Stimulated activated naive CD4-positive, alpha-beta T cell treated with Interleukin-2 at 50 U/mL for 16 hours (primary cell): ENCODE measurements around the gene DOCK3.
"Not testable (repeated sequence)": the region's sequence is repeated elsewhere in the genome, so short reads cannot be mapped to it uniquely, and the experiment has no call there.

Experiments used
- DNase-seq: peaks from one replicate; lab custom pipeline; 2025; lab: John Stamatoyannopoulos, UW

The DOCK3 gene

DNA sequence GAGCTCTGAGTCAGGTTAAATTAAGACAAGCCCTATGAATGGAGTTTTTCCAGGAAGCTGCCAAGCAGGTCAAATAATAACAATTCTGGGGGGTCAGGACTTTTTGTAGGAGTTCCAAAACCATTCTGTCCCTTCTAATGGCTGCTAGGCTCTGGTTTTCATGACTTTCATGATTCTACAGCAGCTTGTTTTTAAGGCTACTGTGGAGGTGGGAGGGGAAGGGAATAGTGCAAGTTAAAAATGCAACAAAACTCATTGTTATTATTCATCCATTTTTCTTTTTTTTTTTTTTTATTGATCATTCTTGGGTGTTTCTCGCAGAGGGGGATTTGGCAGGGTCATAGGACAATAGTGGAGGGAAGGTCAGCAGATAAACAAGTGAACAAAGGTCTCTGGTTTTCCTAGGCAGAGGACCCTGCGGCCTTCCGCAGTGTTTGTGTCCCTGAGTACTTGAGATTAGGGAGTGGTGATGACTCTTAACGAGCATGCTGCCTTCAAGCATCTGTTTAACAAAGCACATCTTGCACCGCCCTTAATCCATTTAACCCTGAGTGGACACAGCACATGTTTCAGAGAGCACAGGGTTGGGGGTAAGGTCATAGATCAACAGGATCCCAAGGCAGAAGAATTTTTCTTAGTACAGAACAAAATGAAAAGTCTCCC lies 633.3 kb downstream of the DOCK3 start:
- DNase-seq: not testable (repeated sequence)

DNA sequence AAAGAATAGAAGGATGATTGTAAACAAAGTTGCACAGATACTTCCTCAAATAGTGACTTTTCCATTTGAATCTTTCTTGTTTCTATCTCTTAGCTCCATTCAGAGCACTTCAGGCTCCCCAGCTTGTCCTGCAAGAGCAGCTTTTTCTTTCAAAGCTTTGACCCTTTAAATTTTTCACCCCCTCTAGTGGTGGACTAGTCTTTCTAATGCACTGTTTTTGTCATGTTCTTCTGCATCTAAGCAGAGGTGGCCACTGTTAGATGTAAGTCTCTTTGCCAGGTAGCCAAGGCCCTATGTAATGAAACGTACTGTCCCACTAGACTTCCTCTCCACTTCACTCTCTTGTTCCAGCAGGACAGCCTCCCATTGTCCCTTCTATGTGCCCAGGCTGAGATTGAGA lies 636.3 kb downstream of the DOCK3 start:
- DNase-seq: no peak

DNA sequence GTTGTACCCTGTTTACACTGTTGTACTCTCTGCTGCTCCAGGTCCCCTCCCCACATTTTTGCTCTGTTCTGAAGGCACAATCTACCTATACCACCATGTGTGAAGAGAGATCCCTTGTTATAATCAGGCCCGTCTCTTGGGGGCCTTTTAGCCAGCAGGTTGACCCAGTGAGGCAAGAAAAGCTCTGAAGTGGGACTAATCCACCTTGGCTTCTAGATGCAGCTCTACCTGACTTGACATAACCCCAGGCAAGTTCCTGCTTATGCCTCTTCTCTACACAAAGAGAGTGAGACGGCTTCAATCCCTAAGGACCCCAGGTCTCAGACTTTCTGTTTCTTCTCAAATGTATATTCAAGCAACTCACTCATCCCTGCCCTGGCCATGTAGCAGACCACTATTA lies 653.5 kb downstream of the DOCK3 start:
- no peak for DNase-seq

DNA sequence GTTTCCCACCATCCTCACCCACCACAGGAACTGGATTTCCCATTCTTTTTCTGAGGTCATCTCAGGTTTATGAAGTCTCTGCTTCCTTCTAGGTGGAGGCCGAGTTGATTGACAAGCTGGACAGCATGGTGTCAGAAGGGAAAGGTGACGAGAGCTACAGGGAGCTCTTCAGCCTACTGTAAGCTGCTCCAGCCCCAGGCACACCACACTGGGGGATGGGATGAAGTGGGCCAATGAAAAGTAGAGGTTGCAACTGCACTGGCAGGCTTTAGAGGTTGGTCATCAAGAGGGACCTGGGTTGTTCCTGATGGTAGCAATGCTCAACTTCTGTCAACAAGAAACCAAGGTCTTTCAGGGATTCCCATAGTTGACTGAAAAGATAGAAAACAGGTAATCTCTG lies 655.3 kb downstream of the DOCK3 start:
- DNase-seq: no peak

DNA sequence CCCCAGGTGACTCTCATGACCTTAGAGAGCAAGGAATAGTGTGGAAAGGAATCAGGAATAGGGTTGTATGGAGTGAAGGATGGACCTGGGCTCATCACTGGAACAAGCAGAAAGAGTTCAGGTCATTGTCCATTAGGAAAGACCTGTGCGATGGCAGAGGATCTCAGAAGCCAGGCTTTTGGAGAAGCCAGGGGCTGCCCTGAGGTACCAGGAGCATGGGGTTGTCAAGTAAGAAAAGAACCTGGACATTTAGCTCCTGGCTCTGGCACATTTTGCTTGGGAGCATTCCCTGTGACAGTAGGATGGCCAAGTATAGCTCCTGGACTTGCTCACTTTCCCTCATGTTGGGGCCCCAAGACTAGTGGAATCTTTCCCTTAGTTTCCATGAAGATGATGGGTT lies 657.4 kb downstream of the DOCK3 start:
- DNase-seq: no peak

DNA sequence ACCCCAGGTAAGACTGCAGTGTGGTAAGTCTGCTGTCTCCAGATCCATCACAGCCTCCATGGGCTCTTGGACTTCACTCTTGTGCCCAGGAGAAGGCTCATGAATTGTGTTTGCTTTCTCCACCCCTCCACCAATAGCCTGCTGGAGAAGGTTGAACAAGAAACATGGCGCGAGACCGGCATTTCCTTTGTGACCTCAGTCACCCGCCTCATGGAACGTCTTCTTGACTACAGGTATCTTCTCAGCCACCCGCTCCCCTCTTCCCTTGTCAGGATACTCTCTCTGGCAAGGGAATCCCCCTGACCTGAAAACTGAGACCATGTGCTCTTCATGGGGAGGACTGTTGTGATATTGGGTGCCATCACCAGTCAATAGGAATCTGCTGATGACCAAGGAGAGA lies 658.3 kb downstream of the DOCK3 start:
- no peak for DNase-seq

DNA sequence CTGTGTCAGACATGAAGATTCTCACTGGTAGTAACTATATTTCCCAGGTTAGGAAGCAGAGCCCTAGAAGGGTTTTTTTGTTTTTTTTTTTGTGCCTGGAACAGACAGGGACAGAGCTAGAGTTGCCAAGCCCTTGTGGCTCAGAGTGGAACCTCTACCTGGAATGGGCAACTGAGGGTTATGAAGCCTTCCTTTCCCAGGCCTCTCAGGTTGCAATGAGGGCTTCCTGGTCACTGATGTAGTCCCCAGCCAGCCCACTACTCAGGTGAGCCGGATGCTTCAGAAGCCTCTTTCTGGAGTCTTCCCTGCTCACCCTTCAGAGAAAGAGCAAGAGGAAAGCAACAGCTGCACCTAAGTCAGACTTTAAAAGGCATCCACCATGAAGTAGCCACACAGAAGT lies 661.5 kb downstream of the DOCK3 start:
- no peak for DNase-seq

DNA sequence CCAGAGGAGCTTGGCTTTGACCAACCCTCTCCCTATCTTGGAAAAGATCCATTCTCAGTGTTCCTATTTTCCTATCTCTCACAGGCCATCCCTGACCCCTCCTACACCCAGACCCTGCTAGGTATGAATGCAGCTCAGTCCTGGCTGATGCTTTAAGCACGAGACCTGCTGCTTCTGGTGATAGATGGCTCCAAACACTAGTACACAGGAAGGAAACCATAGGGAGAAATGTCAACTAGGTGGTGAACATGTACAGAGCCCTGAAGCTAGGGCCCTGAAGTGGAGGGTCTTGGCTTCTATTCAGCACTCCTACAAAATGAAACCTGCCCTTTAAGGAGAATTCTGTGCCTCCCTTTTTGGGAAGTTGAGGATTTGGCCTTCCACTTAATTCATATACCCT lies 662.9 kb downstream of the DOCK3 start:
- no peak for DNase-seq

DNA sequence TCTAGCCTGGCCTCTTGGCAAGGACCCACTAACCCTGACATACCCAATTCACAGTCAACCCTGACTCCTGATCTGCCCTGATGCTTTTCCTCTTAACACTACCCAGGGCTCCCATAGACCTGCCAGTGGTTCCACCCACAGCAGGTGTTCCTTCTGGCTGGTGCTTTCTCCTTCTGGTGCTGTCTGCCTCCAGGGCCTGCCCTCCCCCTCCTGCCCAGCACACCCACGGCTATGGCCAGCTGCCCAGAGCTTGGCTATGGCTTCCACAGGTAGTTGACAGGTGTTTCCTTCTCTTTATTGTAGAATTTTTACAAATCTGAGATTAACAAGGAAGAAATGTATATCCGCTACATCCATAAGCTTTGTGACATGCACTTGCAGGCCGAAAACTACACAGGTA lies 663.9 kb downstream of the DOCK3 start:
- no peak for DNase-seq

DNA sequence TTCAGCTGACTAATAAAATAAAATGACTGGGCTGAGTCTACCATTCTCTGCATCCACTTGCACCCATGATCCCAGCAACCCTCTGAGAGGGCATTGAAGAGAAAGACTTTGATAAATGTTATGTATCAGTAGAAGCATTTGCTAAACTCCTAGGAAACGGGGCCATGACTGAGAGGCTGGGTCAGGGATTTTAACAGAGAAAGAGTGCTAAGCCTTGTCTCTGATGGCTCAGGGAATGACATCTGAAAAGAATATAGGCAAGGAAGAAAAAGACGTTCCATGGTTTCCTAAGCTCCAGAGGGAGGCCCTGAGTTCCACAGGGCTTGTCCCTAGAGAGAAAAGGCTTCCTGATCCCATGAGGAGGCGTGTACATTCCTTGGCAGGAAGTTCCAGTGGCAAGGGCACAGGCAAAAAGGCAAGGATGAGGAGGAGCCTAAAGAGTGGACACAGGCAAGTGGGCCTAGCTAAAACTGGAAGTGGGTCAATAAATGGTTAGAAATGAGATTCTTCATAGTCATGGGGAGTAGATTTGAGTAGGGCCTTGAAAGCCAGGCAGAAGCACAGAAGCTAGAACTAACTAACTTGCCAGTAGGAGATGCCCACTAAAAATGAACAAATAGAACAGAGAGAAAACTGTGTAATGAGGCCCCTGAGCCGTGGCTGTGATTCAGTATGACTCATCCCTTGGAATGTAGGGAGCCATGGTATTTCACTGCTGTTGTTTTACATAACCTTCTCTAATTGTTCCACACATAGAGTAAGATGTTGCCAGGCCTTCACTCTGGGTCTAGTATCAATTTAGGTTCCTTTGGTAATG lies 665.5 kb downstream of the DOCK3 start:
- no peak for DNase-seq

DNA sequence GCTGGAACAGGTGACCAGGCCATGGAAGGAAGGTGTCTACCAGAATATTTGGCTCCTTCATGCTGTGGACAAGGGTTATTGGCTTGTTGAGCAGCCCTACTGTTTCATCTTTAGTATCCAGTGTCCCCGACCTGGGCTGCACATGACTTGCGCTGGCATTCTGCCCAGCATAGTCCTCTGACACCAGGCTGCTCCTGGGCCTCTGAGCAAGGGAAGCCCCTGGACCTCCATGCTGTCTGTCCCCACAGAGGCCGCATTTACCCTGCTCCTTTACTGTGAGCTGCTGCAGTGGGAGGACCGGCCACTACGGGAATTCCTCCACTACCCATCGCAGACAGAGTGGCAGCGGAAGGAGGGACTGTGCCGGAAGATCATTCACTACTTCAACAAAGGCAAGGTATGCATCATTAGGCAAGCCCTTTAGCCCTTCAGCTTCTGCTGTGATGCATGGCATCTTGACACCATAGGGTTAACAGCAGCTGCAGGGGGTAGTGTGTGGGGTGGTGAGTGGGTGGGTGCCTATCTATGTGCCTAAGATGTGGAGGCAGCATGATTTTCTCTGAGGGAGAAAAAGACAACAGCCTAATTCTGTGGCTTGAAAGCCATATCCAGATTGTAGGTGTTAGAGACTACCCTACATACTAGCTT lies 666.4 kb downstream of the DOCK3 start:
- no peak for DNase-seq

DNA sequence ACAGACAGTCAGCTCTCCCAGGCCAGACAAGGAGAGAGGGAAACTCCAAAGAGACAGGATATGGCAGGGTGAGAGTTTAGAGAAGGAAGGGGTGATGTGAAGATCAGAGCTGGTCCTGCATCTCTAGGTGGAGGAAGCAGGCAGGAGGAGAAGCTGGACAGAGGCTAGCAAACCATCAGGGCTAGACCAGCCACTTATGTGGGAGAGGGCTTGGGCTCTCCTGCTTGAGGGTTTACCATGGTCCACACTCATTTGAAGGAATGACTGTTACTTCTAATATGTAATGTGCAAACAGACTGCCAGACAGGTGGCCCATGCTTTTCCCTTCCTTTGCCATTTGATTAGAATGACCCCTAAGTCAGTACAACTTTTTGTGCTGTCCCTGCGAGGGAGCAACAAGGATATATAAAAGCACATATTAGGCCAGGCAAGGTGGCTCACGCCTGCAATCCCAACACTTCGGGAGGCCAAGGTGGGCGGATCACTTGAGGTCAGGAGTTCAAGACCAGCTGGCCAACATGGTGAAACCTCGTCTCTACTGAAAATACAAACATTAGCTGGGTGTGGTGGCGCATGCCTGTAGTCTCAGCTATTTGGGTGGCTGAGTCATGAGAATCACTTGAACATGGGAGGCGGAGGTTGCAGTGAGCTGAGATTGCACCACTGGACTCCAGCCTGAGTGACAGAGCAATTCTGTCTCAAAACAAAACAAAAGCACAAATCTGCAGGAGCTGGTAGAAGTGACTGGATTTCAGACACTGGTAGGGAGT lies 669.4 kb downstream of the DOCK3 start:
- DNase-seq: no peak

DNA sequence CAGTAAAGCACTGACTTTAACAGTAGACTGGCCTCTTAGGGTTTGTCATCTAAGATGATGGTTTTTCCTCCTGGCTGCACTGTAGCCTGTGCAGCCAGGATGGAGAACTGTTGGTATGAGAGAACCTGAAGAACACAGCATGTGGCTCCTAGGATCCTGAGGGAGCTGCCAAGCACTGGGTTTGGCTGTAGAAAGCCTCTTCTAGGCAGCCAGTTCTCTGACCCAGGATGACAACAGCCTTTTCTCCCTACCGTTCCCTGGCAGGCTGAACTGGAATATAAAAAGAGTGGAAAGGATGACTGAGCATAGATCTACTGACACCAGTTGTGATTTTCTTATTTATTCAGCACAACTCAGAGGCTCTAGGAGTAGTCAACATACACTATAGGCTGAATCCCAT lies 676.0 kb downstream of the DOCK3 start:
- no peak for DNase-seq

DNA sequence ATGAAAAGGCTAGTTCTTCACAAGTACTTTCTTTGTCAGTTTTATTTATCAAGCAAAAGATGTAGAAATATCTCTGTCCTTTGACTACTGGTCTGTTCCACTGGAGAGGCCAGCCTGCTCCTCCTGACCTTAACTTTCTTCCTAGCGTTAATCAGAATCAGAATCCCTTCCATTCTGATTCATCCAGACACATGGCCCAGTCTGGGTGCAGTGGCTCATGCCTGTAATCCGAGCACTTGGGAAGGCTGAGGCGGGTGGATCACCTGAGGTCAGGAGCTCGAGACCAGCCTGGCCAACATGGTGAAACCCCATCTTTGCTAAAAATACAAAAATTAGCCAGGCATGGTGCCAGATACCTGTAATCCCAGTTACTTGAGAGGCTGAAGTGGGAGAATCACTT lies 678.4 kb downstream of the DOCK3 start:
- no peak for DNase-seq

DNA sequence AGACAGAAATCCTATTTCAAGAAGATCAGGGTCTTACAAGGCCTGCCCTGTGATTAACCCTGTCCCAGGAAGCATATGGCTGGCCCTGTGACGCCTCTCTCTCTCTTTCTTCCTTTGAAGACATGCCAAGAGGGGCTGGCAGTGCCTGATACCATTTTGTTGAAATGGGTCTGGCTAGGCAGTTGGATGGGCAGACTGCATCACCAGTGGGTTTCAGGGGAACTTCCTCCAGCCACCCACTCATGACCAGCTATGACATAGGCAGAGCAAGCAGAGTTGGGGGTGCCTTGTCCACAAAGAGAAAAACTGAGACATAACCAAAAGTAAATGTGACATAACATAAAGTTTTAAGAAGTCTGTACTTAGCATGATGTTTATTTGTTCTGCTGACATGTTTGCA lies 679.0 kb downstream of the DOCK3 start:
- no peak for DNase-seq

DNA sequence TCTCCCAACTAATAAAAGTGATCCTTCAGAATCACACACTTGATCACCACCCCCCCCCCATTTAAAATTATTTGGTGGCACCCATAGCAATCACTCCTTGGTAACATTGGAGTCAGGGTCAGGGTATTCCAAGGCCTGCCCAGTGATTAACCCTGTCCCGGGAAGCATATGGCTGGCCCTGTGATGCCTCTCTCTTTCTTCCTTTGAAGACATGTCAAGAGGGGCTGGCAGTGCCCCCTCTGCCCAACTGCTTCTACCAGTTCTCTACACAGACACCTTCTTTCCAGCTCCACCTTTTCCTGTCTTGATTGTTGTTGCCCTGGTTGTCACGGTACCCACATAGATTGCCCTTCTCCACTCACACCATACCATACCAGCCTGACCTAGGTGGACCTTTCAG lies 679.4 kb downstream of the DOCK3 start:
- DNase-seq: no peak

DNA sequence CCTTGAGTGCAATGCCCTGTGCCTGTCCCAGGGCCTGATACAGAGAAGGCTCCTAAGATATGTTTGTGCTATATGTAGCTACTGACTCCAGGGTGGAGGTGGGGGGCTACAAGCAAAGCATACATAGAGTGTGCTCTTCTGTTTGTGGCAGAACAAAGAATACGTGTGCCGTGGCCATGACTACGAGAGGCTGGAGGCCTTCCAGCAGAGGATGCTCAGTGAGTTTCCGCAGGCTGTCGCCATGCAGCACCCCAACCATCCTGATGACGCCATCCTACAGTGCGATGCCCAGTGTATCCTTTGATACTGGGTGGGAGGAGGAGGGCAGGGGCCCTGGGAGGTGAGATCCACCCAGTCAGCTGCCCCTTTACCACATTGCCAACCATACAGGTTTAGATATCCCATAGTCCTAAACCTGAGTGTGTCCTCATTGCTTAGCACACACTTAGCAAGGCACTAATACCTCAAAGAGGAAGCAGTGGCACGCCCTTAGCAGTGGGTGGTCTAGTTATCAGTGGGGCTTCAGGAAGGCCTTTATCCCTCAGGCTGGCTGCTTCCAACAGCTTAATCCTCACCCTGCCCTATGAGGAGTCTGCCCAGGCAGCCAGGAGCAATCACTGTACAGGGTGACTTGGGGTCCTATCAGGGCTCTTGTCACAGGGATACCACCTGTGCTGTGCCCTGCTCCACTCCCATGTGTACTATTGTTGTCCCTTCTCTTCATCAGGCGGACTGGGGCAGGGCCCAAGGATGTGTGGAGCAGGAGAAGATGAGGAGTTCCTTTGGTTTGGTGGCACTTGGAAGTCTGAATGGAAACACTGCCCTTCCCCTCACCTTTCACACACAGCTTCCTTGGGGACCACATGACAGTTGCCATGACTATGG lies 680.2 kb downstream of the DOCK3 start:
- no peak for DNase-seq

DNA sequence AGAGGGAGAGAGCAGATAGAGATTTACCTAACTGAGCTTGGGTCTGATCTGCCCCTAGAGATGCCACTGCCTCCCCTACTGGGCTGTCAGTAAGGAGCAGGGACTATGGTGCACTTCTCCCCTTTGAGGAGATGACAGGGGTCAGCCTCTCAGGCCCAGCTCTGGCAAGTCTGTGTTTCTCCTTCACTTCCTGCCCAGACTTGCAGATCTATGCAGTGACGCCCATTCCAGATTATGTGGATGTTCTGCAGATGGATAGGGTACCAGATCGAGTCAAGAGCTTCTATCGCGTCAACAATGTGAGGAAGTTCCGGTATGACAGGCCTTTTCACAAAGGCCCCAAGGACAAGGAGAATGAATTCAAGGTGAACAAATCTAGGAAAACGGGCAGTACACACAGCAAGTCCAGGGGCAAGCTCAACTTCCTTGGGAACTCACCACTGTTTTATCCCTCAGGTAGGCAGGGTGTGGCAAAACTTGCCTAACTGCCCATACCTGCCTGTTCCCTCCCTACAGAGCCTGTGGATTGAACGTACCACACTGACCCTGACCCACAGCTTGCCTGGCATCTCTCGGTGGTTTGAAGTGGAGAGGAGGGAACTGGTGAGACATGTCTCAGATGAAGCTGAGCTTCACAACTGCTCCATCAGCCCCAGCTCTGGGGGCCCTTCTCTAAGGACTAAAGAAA lies 681.3 kb downstream of the DOCK3 start:
- DNase-seq: no peak

DNA sequence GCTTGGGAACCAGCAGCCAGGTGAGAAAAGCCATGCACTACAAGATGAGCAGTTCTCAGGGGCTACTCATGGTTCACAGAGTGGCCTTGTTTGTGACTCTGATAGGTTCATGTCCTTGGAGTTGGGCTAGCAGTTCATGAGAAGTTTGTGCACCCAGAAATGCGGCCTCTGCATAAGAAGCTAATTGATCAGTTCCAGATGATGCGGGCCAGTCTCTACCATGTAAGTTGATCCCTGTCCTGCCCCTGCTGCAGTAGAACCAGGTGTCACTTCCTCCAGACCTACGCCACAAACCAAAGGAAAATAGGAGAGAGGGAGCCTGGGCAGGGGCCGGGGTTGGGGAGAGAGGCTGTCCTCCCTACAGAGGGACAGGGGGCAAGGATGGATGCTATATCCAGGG lies 683.1 kb downstream of the DOCK3 start:
- no peak for DNase-seq

DNA sequence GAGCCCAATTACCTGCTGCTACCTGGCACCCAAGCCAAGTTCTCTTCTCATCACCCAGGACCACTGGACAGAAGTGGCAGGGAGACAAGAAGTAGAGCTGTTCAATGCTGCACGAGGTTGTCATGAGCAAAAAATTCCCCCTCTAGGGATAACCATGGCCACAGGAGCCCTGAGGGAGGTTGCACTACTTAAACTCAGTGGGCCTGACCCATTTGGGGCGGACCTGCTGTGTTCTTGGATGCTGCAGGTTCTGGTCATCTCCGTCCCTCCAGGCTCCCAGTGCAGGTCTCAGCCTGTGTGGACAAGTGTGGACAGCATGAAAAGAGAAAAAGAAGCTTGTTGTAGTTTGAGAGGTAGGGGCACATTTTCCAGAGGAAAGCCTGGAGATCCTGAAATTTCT lies 684.3 kb downstream of the DOCK3 start:
- no peak for DNase-seq

DNA sequence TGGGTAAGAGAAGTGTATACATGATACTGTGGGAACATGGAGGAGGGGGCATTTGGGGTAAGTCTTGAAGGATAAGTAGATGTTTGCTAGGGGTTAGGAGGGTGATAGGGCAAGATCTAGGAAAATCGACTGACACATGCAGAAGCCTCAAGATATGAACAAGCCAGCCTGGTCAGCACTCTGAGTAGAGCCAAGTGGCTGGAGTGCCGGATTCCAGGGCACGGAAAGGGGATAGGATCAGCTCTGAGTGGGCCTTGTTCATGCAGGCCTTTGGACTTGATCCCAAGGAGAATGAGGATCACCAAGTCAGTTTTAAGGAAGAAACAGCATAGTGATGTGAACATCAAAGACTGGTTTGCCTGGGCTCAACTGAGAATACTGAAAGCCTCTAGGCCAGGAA lies 686.1 kb downstream of the DOCK3 start:
- no peak for DNase-seq
